HUES48 (cell line): Measurements from ENCODE around the gene MACROD2.

ENCODE experiments used
- H3K27ac ChIP-seq: one replicate; pipeline ENCODE4 v1.7.0; 2013; ENCODE audit warnings: low read depth, low read length, inconsistent platforms
- H3K27me3 ChIP-seq: 2 replicates; pipeline ENCODE4 v1.6.1; 2013; ENCODE audit warnings: mild to moderate bottlenecking, low read length; ENCODE audit not compliant: control insufficient read depth, insufficient read depth
- H3K36me3 ChIP-seq: 2 replicates; pipeline ENCODE4 v1.6.1; 2013; ENCODE audit warnings: low read length; ENCODE audit not compliant: control insufficient read depth, insufficient read depth
- H3K4me1 ChIP-seq: 2 replicates; pipeline ENCODE4 v1.6.1; 2013; ENCODE audit warnings: mild to moderate bottlenecking, low read length; ENCODE audit not compliant: control insufficient read depth, insufficient read depth
- H3K4me3 ChIP-seq: 2 replicates; pipeline ENCODE4 v1.5.1; 2013; ENCODE audit warnings: mild to moderate bottlenecking, low read depth, low read length
- H3K9ac ChIP-seq: 2 replicates; pipeline ENCODE4 v1.6.1; 2013; ENCODE audit warnings: mild to moderate bottlenecking, low read depth, low read length, moderate library complexity
- H3K9me3 ChIP-seq: 2 replicates; pipeline ENCODE4 v1.6.1; 2013; ENCODE audit warnings: low read length; ENCODE audit not compliant: control insufficient read depth, insufficient read depth

The MACROD2 gene

DNA sequence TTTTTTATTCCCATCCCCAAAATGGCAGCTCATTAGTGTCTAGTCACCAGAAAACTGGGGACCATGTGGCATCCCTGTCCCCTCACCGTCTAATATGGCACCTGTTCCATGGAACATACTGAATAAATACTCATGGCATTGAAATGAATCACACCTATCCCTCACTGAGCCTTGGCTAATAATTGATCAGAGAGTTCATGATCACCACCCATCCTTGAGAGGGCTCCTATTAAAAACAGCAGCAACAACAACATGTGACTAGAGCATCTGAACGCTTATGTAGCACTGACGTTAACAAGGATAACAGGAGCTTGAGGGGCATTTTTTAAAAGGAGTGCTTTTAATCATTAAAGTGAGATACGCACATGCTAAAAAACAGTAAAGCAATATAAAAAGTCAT is 1453.7 kb downstream of the MACROD2 start:
- no peaks in the 10 kb centered on the region for H3K27me3 ChIP-seq
- no peaks in the 10 kb centered on the region for H3K9me3 ChIP-seq
- no peaks in the 10 kb centered on the region for H3K4me1 ChIP-seq
- no peak overlapping the region for H3K4me3 ChIP-seq
- H3K27ac ChIP-seq = no peak overlapping the region
- no peaks in the 10 kb centered on the region for H3K36me3 ChIP-seq
- no peak overlapping the region for H3K9ac ChIP-seq

DNA sequence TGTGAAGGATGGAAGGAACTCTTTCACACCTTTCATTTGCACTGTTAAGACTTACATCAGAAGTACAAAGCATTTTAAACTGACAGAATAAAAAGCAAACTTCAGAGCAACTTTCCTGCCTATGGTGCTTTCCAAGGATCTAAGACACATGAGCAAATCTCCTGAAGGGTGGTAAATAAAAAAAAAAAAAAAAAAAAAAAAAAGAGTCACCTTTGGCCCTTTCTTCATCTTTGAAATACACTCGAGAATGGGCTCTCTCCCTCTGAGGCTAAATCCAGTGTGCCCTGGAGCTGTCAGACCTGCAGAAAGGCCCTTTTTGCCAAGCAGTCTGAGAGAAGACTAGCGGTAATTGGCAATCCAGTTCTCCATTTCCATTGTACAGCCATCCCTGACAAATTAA is 1455.9 kb downstream of the MACROD2 start:
- Histone ChIP-seq H3K27me3 (no peaks in the 10 kb centered on the region), H3K9me3 (no peaks in the 10 kb centered on the region), H3K27ac (no peak overlapping the region), H3K4me1 (no peaks in the 10 kb centered on the region), H3K9ac (no peak overlapping the region), H3K36me3 (no peaks in the 10 kb centered on the region), H3K4me3 (no peak overlapping the region)

DNA sequence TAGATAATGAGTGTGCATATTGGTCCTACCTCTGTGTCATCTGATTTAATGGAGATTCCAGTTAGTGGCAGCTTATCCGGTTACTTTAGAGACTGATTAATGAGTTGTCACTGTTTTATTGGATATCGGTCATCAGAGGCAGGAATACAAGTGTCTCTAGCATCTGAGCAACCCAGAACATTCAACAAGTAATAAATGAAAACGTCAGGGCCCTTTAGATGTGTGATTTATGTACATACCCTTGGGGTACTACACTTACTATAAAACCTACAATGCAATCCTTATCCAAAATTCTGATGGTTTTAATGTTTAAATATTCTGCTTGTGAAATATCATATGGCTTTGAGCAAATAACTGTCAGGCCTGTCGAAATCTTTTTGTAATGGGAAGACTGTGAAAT is 1460.0 kb downstream of the MACROD2 start:
- H3K9me3 ChIP-seq = no peaks in the 10 kb centered on the region
- H3K27ac ChIP-seq = no peak overlapping the region
- no peak overlapping the region for H3K9ac ChIP-seq
- no peaks in the 10 kb centered on the region for H3K4me1 ChIP-seq
- H3K27me3 ChIP-seq = no peaks in the 10 kb centered on the region
- no peaks in the 10 kb centered on the region for H3K36me3 ChIP-seq
- H3K4me3 ChIP-seq = no peak overlapping the region

DNA sequence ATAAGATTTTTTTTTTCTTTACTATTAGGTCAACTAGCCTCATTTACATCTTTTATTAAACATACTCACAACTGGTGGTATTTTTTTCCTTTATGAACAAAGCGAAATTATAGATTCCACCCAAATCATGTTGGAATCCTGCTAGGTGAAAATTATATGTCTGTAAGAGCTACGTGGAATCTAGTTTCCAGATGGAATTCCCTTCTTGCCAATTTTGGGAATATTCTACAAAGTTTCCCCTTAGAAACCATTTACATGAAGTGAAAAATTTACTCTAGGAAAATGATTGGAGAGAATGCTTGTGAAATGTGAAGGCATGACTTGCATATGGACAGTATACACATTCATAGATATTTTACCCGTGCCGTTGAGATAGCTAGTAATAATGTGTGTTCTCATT is 1466.6 kb downstream of the MACROD2 start:
- H3K9me3 ChIP-seq = no peaks in the 10 kb centered on the region
- no peaks in the 10 kb centered on the region for H3K4me1 ChIP-seq
- H3K9ac ChIP-seq = no peak overlapping the region
- no peaks in the 10 kb centered on the region for H3K27me3 ChIP-seq
- H3K27ac ChIP-seq = no peak overlapping the region
- no peaks in the 10 kb centered on the region for H3K36me3 ChIP-seq
- no peak overlapping the region for H3K4me3 ChIP-seq

DNA sequence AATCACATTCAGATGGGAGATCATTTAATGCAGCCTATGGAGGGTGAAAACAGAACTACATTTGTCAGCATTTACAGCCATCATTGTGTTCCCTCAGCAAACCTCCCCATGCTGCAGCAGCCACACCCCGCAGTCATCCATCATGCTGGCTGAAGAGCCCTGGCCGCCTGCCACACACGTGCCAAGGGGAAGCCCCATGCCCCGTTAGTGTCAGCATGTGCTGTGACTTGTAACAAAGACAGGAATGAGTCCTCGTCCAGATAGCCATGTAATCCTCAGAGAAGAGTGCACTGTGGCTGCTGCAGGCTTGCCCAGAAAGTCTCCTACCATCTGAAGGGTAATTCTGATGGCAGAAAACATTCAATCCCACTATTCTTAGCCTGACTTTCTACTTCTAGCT is 1480.2 kb downstream of the MACROD2 start:
- no peak overlapping the region for H3K4me3 ChIP-seq
- H3K9me3 ChIP-seq = no peaks in the 10 kb centered on the region
- no peaks in the 10 kb centered on the region for H3K27me3 ChIP-seq
- no peaks in the 10 kb centered on the region for H3K4me1 ChIP-seq
- no peak overlapping the region for H3K27ac ChIP-seq
- no peak overlapping the region for H3K9ac ChIP-seq
- no peaks in the 10 kb centered on the region for H3K36me3 ChIP-seq

DNA sequence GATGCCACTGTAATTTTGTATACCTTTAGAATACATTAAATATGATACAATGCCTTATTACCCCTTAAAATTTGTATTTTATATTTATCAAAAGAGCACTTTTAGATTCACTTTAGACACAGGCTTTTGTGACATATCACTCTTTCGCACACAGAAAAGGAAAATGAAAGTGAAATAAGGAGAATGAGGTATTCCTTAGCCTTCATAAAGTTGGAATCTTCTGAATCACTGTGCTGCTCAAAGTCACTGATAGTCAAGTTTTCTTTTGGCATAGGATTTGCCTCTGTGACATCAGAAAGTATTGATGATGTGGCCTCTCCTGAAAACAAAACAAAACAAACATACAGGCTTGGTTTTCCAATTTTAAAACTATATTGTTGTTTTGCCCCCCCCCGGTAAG is 1480.9 kb downstream of the MACROD2 start:
- H3K36me3 ChIP-seq = no peaks in the 10 kb centered on the region
- no peak overlapping the region for H3K9ac ChIP-seq
- H3K4me3 ChIP-seq = no peak overlapping the region
- H3K4me1 ChIP-seq = no peaks in the 10 kb centered on the region
- H3K27ac ChIP-seq = no peak overlapping the region
- H3K9me3 ChIP-seq = no peaks in the 10 kb centered on the region
- H3K27me3 ChIP-seq = no peaks in the 10 kb centered on the region

DNA sequence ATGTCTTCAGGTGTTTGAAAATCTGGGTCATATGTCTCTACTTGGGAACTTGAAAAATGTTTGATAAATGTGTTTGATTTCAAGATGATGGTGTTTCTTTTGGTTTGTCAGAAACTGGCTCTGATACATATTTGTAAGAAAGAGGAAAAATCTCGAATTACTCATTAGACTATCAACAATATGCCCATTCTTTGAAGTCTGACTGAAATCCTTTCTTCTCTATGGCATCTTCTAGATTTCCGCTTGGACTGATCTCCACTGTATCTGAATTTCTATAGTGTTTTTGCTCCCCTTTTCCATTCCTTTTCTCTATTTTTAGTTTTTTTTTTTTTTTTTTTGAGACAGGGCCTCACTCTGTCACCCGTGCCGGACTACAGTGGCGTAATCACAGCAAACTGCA is 1481.5 kb downstream of the MACROD2 start:
- H3K9me3 ChIP-seq = no peaks in the 10 kb centered on the region
- H3K4me1 ChIP-seq = no peaks in the 10 kb centered on the region
- H3K36me3 ChIP-seq = no peaks in the 10 kb centered on the region
- H3K9ac ChIP-seq = no peak overlapping the region
- H3K27me3 ChIP-seq = no peaks in the 10 kb centered on the region
- no peak overlapping the region for H3K27ac ChIP-seq
- H3K4me3 ChIP-seq = no peak overlapping the region

DNA sequence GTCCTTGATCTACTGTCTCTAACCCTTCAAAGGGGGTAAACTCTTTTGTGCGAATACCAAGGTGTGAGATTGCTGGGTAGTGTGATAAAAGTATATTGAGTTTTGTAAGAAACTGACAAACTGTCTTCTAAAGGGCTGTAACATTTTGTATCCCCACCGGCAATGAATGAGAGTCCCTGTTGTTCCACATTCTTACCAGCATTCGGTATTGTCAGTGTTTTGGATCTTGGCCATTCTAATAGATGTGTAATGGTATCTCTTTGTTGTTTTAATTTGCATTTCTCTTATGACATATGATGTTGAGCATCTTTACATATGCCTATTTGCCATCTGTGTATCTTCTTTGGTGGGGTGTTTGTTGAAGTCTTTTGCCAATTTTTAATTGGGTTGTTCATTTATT is 1487.2 kb downstream of the MACROD2 start:
- no peak overlapping the region for H3K4me3 ChIP-seq
- H3K36me3 ChIP-seq = no peaks in the 10 kb centered on the region
- no peaks in the 10 kb centered on the region for H3K27me3 ChIP-seq
- no peak overlapping the region for H3K9ac ChIP-seq
- H3K27ac ChIP-seq = no peak overlapping the region
- no peaks in the 10 kb centered on the region for H3K9me3 ChIP-seq
- H3K4me1 ChIP-seq = no peaks in the 10 kb centered on the region

DNA sequence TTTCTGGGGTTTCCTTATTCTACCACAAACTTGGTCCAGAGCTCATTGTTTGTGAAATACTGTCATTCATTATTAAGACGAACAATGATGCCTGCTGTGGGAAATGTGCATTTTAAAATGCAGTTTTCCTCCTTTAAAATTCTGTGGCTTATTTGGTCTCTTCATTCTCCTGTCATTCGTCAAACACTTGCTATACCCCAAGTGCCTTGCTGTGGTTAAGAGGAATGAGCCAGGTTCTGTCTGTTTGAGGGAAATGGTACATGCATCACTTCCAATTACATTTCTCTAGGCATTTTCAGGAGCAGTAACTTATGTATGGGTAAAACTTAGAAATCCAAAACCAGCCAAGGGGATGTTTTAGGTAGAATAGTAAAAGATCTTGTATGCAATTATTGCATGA is 1490.2 kb downstream of the MACROD2 start:
- H3K9ac ChIP-seq = no peak overlapping the region
- no peaks in the 10 kb centered on the region for H3K27me3 ChIP-seq
- no peaks in the 10 kb centered on the region for H3K36me3 ChIP-seq
- H3K9me3 ChIP-seq = no peaks in the 10 kb centered on the region
- H3K4me3 ChIP-seq = no peak overlapping the region
- no peaks in the 10 kb centered on the region for H3K4me1 ChIP-seq
- no peak overlapping the region for H3K27ac ChIP-seq

DNA sequence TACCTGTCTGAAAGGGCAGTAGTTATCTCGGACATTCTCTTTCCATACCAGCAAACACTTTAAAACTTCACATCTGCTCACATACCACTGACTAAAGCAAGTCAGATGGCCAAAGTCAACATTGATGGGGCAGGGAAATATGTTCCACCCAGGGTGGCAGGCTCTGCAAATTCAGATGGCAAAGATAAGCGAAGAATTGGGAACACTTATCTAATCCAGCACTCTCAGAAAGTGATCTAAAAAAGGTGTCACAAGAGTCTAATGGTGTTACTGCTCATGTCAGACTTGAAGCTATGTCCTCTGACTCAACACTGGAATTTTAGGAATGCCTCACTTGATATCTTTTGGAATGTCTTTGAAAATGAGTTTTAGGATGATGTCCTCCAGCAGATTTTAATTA is 1491.7 kb downstream of the MACROD2 start:
- Histone ChIP-seq H3K9me3 (no peaks in the 10 kb centered on the region), H3K4me1 (no peaks in the 10 kb centered on the region), H3K36me3 (no peaks in the 10 kb centered on the region), H3K27ac (no peak overlapping the region), H3K9ac (no peak overlapping the region), H3K27me3 (no peaks in the 10 kb centered on the region), H3K4me3 (no peak overlapping the region)

DNA sequence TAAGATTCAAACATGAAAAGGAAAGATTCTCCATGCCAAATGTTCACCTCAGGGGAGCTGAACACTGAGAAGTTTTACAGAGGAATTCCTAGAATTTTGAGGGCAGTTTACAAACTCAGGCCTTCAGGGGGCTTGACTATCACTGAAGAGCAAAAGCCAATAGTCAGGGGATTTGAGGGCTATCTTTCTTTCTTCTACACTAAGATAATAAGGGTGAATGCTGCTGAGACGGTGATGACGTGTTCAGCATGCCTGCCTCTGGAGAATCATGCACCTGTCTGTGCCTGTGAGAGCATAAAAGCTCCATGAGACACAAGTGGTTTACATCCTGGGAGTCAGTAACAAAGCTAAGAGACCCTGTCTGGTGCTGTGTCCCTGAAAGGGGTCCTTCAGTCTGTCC is 1492.4 kb downstream of the MACROD2 start:
- H3K27me3 ChIP-seq = no peaks in the 10 kb centered on the region
- no peak overlapping the region for H3K4me3 ChIP-seq
- H3K27ac ChIP-seq = no peak overlapping the region
- H3K4me1 ChIP-seq = no peaks in the 10 kb centered on the region
- no peak overlapping the region for H3K9ac ChIP-seq
- H3K36me3 ChIP-seq = no peaks in the 10 kb centered on the region
- H3K9me3 ChIP-seq = no peaks in the 10 kb centered on the region

DNA sequence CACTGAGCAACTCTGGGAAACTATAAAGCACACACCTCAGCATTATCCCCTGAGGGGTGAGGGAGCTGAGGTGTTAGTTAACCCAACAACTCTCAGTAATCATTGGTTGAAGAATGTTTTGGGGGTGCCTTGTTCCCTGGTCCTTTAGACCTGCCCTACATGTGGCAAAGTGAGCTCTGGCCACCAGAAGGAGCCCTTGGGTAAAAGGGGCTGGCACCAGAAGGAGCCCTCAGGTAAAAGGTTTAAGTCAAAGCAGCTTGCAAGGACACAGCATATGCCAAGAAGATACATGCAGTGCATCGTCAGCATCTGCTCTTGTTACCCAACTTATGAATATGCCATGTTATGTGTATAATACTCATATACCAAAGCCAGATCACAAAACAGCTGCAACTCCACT is 1496.3 kb downstream of the MACROD2 start:
- H3K4me3 ChIP-seq = no peak overlapping the region
- H3K36me3 ChIP-seq = no peaks in the 10 kb centered on the region
- no peak overlapping the region for H3K9ac ChIP-seq
- no peaks in the 10 kb centered on the region for H3K9me3 ChIP-seq
- no peak overlapping the region for H3K27ac ChIP-seq
- peaks cover 9% of the 10 kb centered on the region for H3K4me1 ChIP-seq
- H3K27me3 ChIP-seq = no peaks in the 10 kb centered on the region
